ENCODE data around the gene ZNF398. TPM values are rescaled to one million over a fixed set of nuclear protein-coding genes. Genes with fewer than 3 reads are reported as not detected.

ZNF398 gene
- total and polyA plus RNA-seq, 2 of the 13 experiments (the other 11 are each of a cell fraction or from before 2014, with no cell fraction given): 3.0 to 8.9 TPM

GRCh38 chr7:149147752-149148653 is 750 bp downstream of the ZNF398 start (continued):
- TF ChIP-seq ZNF142 (CRISPR knock-in tag; IDR thresholded peaks at IDR 0.05): peak; percentile 56; the same call in 1 of the 2 replicates
- TF ChIP-seq TAF1 (CRISPR knock-in tag; IDR thresholded peaks at IDR 0.05): peak; percentile 41; the same call in 1 of the 2 replicates
- TF ChIP-seq AGO2 (optimal IDR thresholded peaks at IDR 0.05; ENCODE audit: low read depth, low read length): peak; percentile 83
- TF ChIP-seq GZF1 (CRISPR knock-in tag; IDR thresholded peaks at IDR 0.05): peak; percentile 73; the same call in 1 of the 2 replicates
- TF ChIP-seq SAP130 (CRISPR knock-in tag; IDR thresholded peaks at IDR 0.05; ENCODE audit: low read depth): peak; percentile 61
- TF ChIP-seq TCF12 (IDR thresholded peaks at IDR 0.05): no peak
- TF ChIP-seq TCF12 (CRISPR knock-in tag; IDR thresholded peaks at IDR 0.05): no peak
- TF ChIP-seq SRY (CRISPR knock-in tag; IDR thresholded peaks at IDR 0.05): 0 out of 2 replicates have a peak, but pooled peaks have one; percentile 54
- TF ChIP-seq PLSCR1 (CRISPR knock-in tag; IDR thresholded peaks at IDR 0.05; ENCODE audit: borderline replicate concordance): no peak
- TF ChIP-seq NKX3-1 (CRISPR knock-in tag; IDR thresholded peaks at IDR 0.05): 0 out of 2 replicates have a peak, but pooled peaks have one; percentile 14
- TF ChIP-seq TRIM24 (CRISPR knock-in tag; IDR thresholded peaks at IDR 0.05): no peak
- TF ChIP-seq ZBTB38 (CRISPR knock-in tag; IDR thresholded peaks at IDR 0.05): peak; percentile 71; the same call in 1 of the 2 replicates
- 0 out of 2 replicates have a peak, but pooled peaks have one; percentile 32 for TF ChIP-seq E2F5 (CRISPR knock-in tag; conservative IDR thresholded peaks at IDR 0.05)
- peak; percentile 9; the same call in 1 of the 2 replicates for TF ChIP-seq ZNF263 (CRISPR knock-in tag; IDR thresholded peaks at IDR 0.05)
- TF ChIP-seq TOPORS (CRISPR knock-in tag; IDR thresholded peaks at IDR 0.05): no peak; the same call in 1 of the 2 replicates
- TF ChIP-seq MED1 (CRISPR knock-in tag; IDR thresholded peaks at IDR 0.05): 0 out of 2 replicates have a peak, but pooled peaks have one; percentile 3
- no peak for TF ChIP-seq NBN (conservative IDR thresholded peaks at IDR 0.05)
- TF ChIP-seq FOXA3 (CRISPR knock-in tag; IDR thresholded peaks at IDR 0.05): no peak
- TF ChIP-seq ZNF274 (CRISPR knock-in tag; IDR thresholded peaks at IDR 0.05): peak; percentile 30; the same call in 1 of the 2 replicates
- TF ChIP-seq ZNF547 (CRISPR knock-in tag; IDR thresholded peaks at IDR 0.05): peak; percentile 68; the same call in 1 of the 2 replicates
- no peak for TF ChIP-seq ARID2 (CRISPR knock-in tag; IDR thresholded peaks at IDR 0.05; ENCODE audit: borderline replicate concordance)
- TF ChIP-seq SNRNP70 (IDR thresholded peaks at IDR 0.05; ENCODE audit: low read depth, low read length): no peak
- no peak for TF ChIP-seq PCBP1 (IDR thresholded peaks at IDR 0.05; ENCODE audit: borderline replicate concordance, low read depth, low read length)
- 0 out of 2 replicates have a peak, but pooled peaks have one; percentile 26 for TF ChIP-seq HDAC2 (CRISPR knock-in tag; IDR thresholded peaks at IDR 0.05)
